ENCODE results near the gene SNAI3.

SNAI3 gene

DNA sequence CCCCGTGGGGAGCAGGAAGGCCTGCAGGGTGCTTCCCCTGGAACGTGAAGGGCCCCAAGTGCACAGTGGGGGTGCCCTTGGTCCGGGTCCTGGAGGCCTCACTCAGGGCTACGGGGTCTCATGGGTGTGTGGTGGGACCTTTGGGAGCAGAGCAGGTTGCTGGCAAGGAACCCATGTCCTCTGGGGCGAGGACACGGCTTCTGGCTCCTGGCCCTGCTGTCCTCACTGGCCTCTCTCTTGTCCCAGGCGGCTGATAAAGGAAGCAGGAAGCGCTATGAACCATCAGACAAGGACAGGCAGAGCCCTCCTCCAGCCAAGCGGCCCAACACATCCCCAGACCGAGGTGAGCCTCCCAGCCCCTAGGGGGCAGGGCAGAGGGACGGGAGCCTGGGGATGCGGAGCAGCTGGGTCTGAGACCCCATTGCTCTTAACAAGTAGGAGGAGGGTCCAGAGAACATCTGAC lies 57.8 kb downstream of the SNAI3 start:
- DNase-seq (ENCODE audit: low spot score): no peak
- peak; percentile 15 for TF ChIP-seq CTCF (IDR thresholded peaks at IDR 0.05; ENCODE audit: extremely low read depth, missing control alignments)

All from GM20000 (cell line).